Dermis blood vessel endothelial cell (primary cell): ENCODE data around the gene NMRAL1. TPM values are rescaled to one million over a fixed set of nuclear protein-coding genes. Genes with fewer than 3 reads are reported as not detected.

ENCODE experiments used
- DNase-seq: peaks from one replicate; pipeline ENCODE4 v3.0.0; 2010
- total RNA-seq: library from RNA; depleted of rRNA; stranded (reverse); fragments of >200 nt; gene quantifications from 2 replicates; pipeline ENCODE4 v1.2.3, GENCODE V29; 2014

The NMRAL1 gene
- total RNA-seq = 57.1 and 65.2 TPM in 2 replicates

DNA sequence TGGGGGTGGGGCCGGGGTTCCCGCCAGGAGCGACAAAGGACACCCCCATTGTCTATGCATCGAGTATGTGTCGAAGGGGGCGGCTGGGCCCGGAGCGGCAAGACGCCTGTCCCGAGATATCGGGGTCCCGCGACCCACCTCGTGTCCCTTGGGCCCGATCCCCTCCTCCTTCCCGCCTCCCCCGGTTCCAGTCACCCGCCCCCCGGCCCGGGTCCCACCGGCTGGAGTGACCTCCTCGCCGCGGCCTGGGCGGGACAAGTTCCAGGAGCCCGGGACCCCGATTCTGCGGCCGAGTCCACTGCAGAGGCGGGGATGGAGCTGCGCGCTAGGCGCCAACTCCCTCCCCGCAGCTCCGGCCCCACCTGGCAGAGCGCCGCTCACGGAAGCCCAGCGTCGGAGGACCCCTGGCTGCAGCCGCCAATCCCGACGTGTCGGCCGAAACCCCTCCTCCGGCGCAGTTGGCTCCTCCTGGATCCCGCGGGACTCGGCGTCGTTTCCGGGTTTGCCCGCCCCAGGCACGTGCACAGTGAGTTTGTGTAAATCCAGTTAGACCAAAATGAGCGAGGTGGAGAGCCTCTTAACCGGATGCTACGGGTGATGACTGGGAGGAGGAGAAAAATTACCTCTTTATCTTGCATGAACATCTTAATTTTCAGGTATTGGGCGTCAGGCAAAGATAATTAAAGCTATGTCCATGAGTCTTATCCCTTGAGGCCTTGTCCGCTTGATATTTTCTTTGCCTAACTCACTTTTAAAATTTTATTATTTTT lies at the start of gene NMRAL1:
Gene NMRAL1 (minus strand): TSS at position 434 of the 770 bp plus-strand sequence. CDS start 493 bp downstream, outside the sequence.
- DNase-seq = peak; percentile 95

DNA sequence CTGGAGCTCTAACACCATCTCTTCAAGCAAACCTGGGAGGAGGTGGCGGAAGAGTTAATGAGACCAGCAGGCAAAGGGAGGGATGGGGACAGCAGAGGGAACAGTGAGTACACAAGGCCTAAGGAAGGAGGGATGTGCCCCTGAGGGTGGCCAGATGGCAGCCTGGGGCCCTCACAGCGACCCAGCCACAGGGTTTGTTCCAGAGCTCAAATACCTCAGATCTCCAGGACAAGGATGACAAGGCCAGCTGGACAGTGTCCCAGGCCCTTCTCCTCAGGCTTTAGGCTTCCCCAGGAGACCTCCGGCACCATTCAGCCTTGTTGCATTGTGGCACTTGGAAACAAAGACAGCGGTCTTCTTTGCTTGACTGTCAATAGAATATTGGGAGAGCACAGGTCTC lies 49.3 kb upstream of the NMRAL1 start:
- no peak for DNase-seq

DNA sequence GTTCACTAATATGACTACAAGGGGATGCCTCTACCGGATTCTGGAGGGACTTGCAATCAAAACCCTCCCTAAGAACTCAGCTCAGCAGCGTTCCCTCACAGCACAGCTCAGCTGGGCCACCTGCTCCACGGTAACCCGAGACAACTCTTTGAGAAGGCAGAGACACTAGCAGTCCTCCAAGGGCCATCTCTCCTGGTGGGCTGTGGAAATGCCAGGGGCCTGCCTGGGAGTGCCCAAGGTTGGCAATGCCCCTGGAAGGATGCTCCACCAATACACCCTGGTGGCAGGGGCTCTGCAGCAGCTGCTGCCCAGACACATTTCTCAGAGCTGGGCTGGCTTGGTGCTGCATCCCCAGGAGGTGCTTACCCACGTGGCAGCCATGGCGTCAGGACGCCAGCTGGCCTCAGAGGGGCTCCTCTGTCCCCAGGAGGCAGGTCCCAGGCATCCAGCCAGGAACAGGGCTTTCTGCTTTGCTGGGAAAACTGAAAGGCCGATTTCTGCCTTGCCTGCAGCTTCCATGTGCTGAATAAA lies 47.7 kb upstream of the NMRAL1 start:
- DNase-seq = no peak

DNA sequence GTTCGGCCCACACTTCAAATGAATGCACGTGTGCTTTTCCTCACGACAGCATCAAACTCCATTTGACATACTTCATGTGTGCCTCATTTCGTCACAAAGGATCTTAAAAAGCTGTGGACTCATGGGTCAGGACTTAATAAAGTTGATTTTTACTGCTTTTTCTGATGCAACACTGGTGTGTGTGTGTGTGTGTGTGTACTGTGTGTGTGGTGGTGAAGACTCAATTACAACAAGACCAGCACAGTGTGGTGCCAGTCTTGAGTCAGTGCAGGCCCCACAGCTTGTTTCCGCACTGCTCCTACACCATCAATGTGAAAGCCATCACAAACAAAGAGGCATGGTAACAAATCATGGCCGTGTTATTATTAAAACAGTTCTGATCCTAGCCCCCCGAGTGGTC lies 46.5 kb upstream of the NMRAL1 start:
- no peak for DNase-seq

DNA sequence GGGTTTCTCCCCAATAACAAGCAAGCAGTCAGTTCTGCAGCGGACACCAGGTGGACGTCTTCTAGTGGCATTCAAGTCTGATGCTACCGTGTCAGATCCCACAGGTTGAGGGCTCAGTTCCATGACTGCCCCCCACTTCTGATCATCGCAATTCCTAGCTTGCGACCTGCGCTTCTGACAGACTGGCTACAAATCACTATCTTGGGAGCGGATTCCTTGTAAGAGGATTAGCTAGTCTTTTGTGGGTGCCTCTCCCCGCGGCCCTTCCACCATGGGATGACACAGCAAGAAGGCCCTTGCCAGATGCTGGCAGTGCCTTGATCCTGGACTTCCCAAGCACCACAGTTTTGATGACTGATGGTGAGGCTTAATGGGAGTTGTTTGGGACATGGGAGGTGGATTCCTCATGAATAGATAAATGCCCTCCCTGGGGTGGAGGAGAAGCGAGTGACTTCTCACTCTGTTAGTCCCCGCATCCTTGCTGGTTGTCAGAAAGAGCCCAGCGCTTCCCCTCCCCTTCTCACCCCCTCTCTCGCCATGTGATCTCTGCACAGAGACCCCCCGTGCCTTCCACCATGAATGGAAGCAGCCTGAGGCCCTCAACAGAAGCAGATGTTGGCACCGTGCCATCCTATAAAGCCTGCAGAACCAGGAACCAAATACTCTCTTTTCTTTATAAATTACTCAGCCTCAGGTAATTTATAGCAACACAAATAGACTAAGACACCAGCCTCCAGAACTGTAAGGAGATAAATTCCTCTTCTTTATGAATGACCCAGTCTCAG lies 45.0 kb upstream of the NMRAL1 start:
- DNase-seq = no peak

DNA sequence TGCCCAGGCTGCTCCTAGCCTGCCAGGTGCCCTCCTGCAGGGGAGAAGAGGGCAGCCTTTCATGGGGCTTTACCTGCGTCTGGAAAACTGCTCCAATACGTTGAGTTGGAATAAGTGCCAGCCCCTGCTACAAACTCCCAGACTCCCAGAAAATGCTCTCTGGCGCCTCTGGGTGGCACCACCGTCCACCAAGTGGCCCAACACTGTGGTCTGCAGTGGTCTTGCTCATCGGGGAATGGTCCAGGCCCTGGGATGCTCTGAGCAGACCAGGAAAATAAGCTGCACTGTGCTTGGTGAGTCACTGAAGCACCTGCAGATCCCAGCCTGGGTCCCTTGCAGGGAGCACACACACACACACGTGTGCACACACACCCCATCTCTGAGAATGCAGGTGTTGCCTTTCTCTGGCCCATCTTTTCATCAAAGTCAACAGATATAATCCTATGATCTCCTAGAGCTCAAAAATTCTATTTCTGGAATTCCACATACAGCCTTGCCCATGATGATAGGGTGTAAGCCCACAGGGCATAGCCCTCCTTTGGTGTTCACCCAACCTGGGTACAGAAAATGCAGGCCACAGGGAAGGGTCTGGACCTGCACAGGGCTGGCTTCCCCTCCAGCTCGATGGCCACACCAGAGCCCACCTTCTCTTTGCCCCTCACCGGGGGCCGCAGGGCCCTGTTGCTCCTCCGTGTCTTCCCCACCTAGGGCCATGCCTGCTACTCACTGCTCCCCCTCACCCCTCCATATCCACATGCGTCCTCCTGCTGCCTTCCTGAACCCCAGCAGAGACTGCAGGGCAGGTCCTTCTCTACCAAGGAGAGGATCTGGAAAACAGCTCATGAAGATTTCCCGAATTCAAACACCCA lies 43.6 kb upstream of the NMRAL1 start:
- DNase-seq = peak; percentile 70

DNA sequence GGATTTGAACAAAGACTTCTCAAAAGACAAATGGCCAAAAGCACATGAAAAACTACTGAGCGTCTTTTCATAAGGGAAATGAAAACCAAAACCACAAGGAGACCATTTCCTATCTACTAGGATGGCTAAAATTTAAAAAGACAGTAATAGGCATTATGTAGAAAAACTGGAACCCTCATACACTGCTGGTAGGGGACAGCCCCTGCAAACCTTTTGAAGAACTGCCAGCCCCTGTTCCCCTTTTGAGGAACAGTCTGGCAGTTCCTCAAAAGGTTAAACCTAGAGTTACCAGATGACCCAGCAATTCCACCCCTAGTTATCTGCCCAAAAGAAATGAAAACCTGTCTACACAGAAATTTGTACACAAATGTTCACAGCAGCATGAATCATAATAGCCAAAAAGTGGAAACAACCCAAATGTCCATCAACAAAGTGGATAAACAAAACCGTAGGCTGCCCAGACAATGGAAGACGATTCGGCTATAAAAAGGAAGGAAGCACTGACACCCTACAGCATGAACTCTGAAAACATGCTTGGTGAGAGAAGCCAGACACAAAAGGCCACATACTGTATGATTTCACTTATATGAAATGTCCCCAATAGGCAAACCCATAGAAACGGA lies 41.3 kb upstream of the NMRAL1 start:
- DNase-seq = peak; percentile 83

DNA sequence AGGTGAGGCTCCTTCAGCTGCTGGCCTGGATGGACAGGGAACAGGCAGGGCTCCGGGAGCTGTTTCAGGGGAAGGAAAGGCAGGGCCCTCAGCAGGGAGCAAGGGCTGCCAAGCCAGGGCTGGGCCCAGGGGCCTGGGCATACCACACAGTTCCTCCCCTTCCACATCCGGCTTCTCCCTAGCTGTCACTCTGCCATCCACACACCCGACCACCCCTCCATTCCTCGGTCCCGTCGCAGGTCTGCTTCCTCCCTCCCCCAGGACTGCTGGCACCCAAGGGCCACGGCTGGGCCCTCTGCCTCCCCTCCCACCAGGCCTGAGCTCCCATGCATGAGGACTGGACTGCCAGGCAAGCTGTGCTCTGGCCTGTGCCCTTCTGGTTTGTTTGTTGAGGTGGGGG lies 40.2 kb upstream of the NMRAL1 start:
- no peak for DNase-seq

DNA sequence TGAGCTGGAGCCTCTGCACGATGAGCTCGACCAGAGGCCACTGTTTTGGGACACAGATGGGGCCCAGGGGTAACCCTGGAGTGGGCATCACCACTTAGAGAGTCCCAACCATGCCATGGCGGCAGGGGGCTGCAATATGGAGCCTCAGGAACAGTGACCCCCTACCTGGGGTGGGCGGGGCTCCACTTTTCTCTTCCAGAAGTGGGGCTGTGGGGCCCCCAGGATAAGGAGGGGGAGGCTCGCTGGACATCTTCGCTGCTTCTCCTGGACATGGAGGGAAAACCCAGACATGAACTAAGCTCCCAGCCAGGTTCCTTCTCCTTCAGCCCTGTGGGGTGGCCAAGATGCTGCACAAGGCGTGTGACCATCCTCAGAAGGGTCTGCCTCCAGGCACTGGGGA lies 39.5 kb upstream of the NMRAL1 start:
- DNase-seq = no peak

DNA sequence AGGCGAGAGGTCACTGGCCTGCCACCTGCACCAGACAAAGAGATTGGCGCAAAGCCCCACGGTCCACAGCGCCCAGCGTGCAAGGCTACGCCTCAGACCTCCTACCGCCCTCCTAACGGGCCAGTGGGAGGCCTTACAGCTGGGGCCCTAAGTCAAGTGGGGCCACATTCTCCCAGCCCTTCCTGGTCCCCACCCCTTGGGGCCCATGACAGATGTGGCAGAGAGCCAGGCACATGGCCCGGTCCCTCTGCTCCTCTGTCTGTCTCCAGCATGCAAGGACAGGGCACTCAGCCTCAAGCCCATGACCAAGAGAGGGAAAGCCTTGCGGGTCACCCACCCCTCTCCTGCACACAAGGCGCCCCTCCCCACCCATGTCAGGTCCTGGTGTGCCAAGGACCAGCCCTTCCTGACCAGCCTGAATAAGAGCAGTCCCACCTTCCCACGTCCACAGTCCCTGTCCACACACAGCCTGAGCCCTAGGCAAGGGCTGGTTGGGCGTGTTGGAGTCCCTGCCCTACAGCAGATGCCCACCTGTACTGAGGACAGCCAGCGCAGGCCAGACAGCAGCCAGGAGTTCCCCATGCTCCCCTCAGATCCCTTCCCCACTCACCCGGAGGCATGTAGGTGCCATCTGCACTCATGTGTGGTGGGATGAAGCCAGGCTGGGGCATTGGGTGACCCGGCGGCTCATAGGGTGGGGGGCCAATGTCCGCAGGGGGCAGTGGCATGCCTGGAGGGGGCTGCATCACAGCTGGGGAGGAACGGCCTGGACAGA lies 38.8 kb upstream of the NMRAL1 start:
- DNase-seq = no peak

DNA sequence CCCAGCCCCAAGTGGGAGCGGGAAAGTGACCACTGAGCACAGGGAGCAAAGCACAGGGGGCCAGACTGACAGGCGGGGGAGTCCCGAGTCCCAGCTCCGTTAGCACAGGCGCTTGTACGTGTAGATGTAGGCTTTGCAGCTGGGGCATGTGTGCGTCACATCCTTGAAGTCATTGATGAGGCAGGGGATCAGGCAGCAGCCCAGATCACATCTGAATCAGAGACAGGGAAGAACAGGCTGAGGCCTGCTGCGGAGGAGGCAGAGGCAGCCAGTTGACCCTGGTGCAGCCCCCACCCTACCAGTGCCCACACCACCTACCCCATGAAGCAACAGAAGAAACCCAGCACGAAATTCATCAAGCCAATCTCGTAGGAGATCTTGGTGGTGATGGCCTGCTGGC lies 38.0 kb upstream of the NMRAL1 start:
- DNase-seq = no peak

DNA sequence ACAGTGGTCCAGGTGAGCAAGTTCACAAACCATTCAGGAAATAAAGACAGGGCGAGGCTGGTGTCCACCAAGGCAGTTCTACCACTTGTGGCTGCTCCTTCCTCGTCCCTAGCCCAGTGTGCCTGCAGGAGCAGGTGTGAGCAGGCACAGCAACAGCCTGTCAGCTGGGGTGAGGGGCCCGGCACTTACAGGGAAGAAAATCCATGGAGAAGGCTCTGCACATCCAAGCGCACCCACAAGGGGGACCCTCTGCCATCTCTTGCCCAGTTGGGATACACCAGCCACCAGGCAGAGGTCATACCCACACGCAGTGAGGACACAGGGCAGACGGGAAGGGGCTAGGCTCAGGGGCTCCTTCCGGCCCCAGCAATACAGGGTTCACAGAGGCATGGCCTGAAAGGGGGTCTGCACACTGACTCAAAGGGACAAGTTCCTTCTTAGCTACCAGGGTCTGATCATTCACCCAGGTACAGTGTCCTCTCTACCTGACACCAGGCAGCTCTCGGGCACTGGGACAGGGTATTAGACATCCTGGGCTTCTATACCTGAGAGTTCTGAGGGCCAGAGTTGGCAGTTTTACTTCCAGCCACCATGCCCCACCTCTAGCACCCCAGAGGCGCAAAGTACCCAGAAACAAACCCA lies 37.1 kb upstream of the NMRAL1 start:
- DNase-seq = peak; percentile 75

DNA sequence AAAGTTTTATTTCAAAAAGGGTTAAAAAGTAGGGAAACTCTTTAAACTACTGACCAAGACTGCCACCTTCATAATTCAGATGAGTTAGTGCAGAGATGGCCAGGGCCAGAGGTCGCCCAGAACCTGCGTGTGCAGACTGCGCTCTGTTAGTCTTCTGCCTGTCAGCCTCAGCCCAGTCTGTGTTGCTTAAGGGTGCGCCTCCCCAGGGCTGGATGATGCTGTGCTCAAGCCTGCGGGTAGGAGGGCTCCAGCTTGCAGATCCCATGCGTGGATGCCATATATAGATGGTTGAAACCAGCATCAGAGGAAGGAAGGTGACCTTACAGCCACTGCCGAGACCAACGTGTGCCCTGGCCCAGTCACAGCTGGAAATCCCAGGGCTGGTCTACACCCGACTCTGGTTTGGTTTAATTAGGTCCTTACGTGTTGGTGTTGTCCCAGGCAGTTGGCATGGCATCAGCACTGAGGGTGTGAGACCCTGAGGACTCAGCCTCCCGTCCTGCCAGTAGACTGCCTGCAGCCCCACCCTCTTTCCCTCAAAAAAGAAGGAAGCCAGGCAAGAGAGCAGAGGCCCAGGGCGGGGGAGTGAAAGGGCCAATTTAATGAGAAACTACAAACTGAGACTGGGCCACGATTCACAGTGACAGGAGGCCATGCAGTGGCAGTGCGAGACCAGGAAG lies 36.5 kb upstream of the NMRAL1 start:
- DNase-seq = no peak

DNA sequence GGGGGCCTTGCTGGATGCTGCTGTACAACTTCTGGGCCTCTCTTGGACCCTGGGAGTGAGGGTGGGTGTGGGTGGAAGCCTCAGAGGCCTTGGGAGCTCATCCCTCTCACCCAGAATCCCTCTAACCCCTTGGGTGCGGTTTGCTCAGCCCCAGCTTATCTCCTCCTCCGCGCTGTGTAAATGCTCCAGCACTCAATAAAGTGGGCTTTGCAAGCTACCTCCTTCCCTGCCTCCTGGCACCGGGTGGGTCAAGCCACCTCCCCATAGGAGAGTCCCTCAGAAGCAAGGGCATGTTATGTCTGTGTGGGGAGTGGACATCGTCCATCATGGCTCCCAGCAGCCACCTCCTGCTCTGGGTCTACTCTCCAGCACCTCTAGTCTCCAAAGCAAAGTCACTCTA lies 35.7 kb upstream of the NMRAL1 start:
- no peak for DNase-seq

DNA sequence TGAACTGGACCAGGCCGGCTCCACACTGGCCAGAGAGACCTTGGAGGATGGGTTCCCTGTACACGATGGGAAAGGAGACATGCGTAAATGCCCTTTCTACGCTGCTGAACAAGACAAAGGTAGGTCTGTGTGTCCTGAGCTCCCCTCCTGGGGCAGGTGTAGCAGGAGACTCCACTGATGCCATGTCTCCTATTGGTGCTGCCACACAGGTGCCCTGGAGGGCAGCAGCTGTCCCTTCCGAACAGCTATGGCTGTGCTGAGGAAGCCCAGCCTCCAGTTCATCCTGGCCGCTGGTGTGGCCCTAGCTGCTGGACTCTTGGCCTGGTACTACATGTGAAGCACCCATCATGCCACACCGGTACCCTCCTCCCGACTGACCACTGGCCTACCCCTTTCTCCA lies 35.0 kb upstream of the NMRAL1 start:
- no peak for DNase-seq

DNA sequence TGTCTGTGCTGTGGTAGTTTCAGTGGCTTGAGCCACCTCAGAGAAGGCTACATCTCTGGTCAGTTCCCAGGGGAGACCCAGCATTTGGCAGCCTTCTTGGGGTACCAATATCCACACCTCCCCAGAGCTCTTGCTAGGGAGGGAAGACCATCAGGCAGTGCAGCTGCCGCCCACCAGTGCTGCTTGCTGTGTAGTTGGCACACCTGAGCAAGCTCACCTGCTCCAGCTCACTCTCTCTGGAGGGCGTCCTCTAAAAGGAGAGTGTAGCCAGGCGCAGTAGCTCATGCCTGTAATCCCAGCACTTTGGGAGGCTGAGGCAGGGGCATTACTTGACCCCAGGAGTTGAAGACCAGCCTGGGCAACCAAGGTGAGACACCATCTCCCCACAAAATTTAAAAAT lies 34.4 kb upstream of the NMRAL1 start:
- DNase-seq = no peak

DNA sequence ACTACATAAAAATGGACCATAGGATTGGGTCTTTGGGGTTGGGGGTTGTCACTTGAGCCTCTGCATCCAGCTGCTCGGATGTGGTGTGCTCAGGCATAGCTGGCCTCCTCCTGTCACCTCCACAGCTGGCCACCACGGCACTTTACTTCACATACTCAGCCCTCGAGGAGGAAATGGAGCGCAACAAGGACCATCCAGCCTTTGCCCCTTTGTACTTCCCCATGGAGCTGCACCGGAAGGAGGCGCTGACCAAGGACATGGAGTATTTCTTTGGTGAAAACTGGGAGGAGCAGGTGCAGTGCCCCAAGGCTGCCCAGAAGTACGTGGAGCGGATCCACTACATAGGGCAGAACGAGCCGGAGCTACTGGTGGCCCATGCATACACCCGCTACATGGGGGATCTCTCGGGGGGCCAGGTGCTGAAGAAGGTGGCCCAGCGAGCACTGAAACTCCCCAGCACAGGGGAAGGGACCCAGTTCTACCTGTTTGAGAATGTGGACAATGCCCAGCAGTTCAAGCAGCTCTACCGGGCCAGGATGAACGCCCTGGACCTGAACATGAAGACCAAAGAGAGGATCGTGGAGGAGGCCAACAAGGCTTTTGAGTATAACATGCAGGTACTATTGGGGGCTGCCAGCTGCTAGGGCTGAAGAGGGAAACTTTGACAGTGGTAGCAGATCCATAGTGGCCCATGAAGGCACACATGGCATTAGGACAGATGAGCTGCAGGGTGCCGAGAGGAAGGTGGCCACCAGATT lies 33.3 kb upstream of the NMRAL1 start:
- DNase-seq = no peak

DNA sequence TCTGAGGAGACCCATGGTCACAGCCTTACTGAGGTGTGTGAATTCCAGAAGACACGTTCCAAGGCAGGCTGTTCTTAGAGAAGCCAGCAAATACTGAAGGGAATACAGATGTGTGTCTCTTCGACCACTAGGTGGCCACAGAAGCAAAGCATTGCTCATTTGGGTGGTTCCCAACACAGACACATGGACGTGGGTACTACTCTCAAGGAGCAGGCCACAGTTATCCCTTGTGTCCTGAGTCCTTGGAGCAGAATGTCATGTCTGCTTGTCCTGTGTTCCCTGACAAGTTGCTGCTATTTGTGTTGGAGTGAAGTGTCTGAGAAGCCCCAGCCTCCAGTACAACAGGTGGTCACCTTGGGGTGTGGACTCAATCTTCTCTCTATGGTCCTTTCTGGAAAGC lies 32.0 kb upstream of the NMRAL1 start:
- peak; percentile 88 for DNase-seq

DNA sequence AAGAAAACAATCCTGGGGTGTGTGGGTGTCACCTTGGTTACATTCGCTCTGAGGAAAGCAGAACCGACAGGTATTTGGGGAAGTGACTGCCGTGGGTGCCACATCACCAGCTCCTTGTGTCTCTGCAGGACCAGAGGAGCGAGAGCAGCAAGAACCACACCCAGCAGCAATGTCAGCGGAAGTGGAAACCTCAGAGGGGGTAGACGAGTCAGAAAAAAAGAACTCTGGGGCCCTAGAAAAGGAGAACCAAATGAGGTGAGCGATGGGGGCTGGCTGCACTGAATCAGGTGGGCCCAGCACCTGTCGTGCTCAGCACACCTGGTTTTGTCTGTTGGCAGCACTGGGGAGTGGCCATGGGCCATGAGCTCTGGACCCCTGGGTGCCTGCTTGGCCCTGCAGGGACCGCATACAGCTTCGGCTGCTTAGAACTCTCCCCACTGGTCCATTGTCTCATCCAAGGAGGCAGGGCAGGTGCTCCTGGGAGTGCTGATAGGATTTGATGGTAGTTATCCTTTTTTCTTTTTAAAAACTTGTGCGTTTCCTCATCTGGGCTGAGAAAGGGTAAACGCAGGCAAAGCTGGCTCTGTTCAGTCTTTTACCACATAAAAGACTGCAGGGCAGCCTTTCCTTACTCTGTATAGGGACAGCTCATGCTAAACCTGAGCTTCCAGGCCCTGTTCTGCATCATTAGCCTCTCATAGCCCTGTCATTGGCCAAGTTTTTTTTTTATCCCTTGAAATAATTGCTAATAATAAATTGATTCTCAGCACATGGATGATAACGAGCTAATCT lies 31.1 kb upstream of the NMRAL1 start:
- DNase-seq = no peak
